IPS-20b (cell line): ENCODE results near the gene ZNF888.
"Not testable (repeated sequence)": the region's sequence is repeated elsewhere in the genome, so short reads cannot be mapped to it uniquely, and the experiment has no call there.

Experiments
- H3K27ac ChIP-seq: one replicate; pipeline ENCODE4 v1.5.1; 2013; ENCODE audit warnings: low read length
- H3K27me3 ChIP-seq: 2 replicates; pipeline ENCODE4 v1.6.1; 2013; ENCODE audit warnings: mild to moderate bottlenecking, low read length, inconsistent platforms; ENCODE audit not compliant: insufficient read depth
- H3K36me3 ChIP-seq: 2 replicates; pipeline ENCODE4 v1.6.1; 2013; ENCODE audit warnings: low read depth, mild to moderate bottlenecking, inconsistent platforms, low read length, moderate library complexity; ENCODE audit not compliant: insufficient read depth
- H3K4me1 ChIP-seq: 2 replicates; pipeline ENCODE4 v1.6.1; 2013; ENCODE audit warnings: mild to moderate bottlenecking, control low read depth, inconsistent platforms, low read length, moderate library complexity; ENCODE audit not compliant: insufficient read depth
- H3K4me3 ChIP-seq: 2 replicates; pipeline ENCODE4 v1.5.1; 2013; ENCODE audit warnings: mild to moderate bottlenecking, low read length, inconsistent platforms
- H3K9ac ChIP-seq: 2 replicates; pipeline ENCODE4 v1.6.1; 2013; ENCODE audit warnings: low read depth, mild to moderate bottlenecking, inconsistent platforms, low read length, moderate library complexity
- H3K9me3 ChIP-seq: 2 replicates; pipeline ENCODE4 v1.6.1; 2013; ENCODE audit warnings: mild to moderate bottlenecking, low read depth, low read length, inconsistent platforms; ENCODE audit not compliant: insufficient read depth

Gene ZNF888

DNA sequence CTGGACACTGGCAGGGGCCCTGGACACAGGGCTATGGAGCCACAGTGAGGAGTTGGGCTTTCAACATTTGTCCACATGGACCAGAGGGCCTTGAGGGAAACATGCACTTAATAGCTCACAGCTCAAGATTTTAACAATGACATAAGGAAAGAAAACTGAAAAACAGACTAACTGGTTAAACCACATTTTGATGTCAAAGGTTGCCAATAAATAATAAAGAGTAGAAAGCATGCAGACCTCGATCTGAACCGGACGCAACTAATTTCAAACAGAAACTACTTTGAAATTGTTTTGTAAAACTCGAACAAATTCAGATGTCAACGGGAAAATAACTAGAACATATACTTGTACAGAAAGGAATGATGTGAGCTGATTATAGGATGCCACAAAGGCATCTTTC, 15.5 kb upstream of the ZNF888 start:
- Histone ChIP-seq H3K9me3 (no peaks in the 10 kb centered on the region), H3K27ac (no peak overlapping the region), H3K27me3 (no peaks in the 10 kb centered on the region)

DNA sequence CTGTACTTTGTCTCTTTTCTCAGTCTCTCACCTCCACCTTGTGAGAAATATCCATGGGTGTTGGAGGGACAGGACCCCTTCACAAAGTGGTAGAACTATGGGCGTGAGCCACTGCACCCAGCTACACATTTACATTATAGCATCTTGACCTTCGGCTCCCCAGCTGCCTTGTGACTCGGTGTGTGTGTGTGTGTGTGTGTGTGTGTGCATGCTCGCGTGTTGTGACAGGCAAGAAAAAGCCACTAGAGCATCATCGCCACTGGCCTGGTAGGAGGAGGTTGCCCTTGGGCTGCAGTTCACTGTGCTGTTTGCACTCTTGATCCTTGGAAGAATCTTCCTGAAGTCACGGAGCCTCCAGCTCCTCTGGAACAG, 13.7 kb upstream of the ZNF888 start:
- Histone ChIP-seq H3K27me3 (no peaks in the 10 kb centered on the region), H3K4me3 (no peak overlapping the region), H3K9me3 (no peaks in the 10 kb centered on the region), H3K36me3 (0 out of 2 replicates have a peak, but pooled peaks cover 17% of the 10 kb centered on the region), H3K27ac (no peak overlapping the region), H3K9ac (no peak overlapping the region), H3K4me1 (no peaks in the 10 kb centered on the region)

More for the DNA sequence above, 15.5 kb upstream of the ZNF888 start:
- H3K36me3 ChIP-seq: 0 out of 2 replicates have a peak, but pooled peaks cover 17% of the 10 kb centered on the region
- peaks cover 4% of the 10 kb centered on the region; the same call in 1 of the 2 replicates for H3K4me1 ChIP-seq
- H3K9ac ChIP-seq: no peak overlapping the region
- no peak overlapping the region for H3K4me3 ChIP-seq

DNA sequence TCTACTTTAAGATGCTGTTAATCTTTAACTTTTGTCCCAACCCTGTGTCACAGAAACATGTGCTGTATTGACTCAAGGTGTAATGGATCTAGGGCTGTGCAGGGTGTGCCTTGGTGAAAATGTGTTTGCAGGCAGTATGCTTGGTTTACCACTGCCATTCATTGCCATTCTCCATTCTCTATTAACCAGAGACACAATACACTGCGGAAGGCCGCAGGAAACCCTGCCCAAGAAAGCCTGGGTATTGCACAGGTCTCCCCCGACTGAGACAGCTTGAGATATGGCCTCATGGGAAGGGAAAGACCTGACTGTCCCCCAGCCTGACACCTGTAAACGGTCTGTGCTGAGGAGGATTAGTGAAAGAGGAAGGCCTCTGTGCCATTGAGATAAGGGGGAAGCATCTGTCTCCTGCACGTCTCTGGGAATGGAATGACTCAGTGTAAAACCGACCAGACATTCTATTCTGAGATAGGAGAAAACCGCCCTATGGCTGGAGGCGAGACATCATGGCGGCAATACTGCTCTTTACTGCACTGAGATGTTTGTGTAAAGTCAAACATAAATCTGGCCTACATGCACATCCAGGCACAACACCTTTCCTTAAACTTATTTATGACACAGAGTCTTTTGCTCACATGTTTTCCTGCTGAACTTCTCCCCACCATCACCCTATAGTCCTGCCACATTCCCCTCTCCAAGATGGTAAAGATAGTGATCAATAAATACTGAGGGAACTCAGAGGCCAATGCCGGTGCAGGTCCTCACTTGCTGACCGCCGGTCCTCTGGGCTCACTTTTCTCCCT, 13.1 kb upstream of the ZNF888 start:
- 0 out of 2 replicates have a peak, but pooled peaks cover 17% of the 10 kb centered on the region for H3K36me3 ChIP-seq
- no peaks in the 10 kb centered on the region for H3K9me3 ChIP-seq
- H3K27ac ChIP-seq: no peak overlapping the region
- no peak overlapping the region for H3K9ac ChIP-seq
- H3K4me1 ChIP-seq: no peaks in the 10 kb centered on the region
- no peak overlapping the region for H3K4me3 ChIP-seq
- H3K27me3 ChIP-seq: no peaks in the 10 kb centered on the region

DNA sequence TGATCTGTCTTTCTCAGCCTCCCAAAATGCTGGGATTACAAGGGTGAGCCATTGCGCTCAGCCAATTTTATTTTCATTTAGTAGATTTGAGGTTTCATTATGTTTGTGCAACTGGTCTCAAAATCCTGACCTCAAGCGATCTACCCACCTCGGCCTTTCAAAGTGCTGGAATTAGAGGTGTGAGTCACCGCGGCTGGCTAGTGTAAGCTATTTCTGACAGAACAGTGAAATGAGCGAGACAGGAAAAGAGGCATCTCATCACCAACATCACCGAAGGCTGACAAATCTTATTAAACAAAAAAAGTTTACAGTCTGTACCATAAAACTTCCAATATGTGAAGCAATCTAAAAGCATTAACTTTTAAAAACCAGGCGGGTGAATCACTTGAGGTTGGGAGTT, 12.2 kb upstream of the ZNF888 start:
- Histone ChIP-seq H3K4me3 (no peak overlapping the region), H3K4me1 (no peaks in the 10 kb centered on the region), H3K36me3 (0 out of 2 replicates have a peak, but pooled peaks cover 17% of the 10 kb centered on the region), H3K9ac (no peak overlapping the region), H3K27ac (no peak overlapping the region), H3K9me3 (no peaks in the 10 kb centered on the region), H3K27me3 (no peaks in the 10 kb centered on the region)

DNA sequence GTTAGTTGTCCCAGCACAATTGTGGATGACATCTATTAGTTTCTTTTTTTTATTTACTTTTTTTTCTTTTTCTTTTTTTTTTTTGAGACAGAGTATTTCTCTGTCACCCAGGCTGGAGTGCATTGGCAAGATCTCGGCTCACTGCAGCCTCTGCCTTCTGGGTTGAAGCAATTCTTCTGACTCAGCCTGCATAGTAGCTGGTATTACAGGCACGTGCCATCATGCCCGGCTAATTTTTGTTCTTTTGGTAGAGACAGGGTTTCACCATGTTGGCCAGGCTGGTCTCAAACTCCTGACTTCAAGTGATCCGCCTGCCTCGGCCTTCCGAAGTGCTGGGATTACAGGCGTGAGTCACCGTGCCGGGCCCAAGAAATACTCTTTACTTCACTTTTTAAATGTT, 1.4 kb upstream of the ZNF888 start:
- H3K4me3 ChIP-seq: not testable (repeated sequence)

DNA sequence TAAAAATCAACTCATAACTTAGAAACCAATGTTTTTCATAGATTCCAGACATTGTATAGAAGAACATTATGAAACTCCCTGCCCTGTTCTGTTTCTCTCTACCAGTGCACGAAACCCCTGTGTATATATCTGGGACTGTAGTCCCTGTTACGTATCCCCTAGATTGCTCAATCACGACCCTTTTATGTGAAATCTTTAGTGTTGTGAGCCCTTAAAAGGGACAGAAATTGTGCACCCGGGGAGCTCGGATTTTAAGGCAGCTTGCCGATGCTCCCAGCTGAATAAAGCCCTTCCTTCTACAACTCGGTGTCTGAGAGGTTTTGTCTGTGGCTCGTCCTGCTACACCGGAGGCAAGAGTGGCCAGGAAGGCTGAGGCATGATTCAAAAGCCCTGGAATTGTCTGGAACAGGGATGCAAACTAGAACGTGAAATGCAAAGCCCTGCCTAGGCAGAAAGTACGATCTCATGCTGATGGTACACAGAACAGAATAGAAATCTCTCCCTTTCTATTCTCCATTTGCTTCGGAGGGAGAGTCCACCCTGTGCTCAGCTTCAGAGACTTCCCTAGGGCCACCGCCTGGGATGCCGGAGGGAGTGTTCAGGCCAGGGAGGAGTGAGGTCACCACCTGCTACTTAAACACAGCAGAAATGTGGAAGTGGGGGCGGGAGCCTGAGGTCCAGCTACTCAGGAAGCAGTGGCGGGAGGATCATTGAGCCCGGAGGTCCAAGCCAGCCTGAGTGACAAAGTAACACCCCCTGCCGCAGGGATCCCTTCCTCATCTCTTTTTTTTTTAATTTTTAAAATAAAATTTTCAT, 758 bp upstream of the ZNF888 start:
- no peaks in the 10 kb centered on the region; the same call in 1 of the 2 replicates for H3K4me1 ChIP-seq
- H3K4me3 ChIP-seq: peak overlapping the region; percentile 94
- no peaks in the 10 kb centered on the region for H3K27me3 ChIP-seq
- H3K9ac ChIP-seq: no peak overlapping the region
- peaks cover 15% of the 10 kb centered on the region for H3K36me3 ChIP-seq
- H3K27ac ChIP-seq: no peak overlapping the region
- H3K9me3 ChIP-seq: no peaks in the 10 kb centered on the region

More for the DNA sequence above, 1.4 kb upstream of the ZNF888 start:
- H3K9ac ChIP-seq, H3K9me3 ChIP-seq, H3K27ac ChIP-seq, H3K27me3 ChIP-seq, H3K4me1 ChIP-seq: not testable (repeated sequence)
- peaks cover 21% of the 10 kb centered on the region for H3K36me3 ChIP-seq

DNA sequence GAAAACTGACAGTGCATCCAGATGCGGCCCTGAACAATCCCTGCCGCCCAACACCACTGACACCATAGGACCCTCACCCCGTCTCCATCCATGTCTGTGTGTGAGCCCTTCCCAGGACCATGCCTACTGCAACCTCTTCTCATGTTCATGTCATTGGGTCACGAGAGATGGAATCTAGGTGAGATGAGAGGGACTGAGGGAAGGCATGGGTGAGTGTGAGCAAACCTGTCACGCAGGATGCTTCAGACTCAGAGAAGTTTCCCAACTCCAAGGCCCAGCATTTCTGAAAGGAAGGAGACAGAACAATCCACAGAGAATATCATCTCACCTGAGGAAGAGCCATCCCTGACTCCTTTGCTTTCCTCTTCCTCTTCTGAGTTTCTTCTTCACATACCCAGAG, 5.7 kb downstream of the ZNF888 start:
- H3K27ac ChIP-seq: no peak overlapping the region
- H3K4me1 ChIP-seq: no peaks in the 10 kb centered on the region
- H3K36me3 ChIP-seq: peaks cover 11% of the 10 kb centered on the region
- H3K9me3 ChIP-seq: no peaks in the 10 kb centered on the region
- H3K4me3 ChIP-seq: no peak overlapping the region
- no peak overlapping the region for H3K9ac ChIP-seq
- no peaks in the 10 kb centered on the region for H3K27me3 ChIP-seq

DNA sequence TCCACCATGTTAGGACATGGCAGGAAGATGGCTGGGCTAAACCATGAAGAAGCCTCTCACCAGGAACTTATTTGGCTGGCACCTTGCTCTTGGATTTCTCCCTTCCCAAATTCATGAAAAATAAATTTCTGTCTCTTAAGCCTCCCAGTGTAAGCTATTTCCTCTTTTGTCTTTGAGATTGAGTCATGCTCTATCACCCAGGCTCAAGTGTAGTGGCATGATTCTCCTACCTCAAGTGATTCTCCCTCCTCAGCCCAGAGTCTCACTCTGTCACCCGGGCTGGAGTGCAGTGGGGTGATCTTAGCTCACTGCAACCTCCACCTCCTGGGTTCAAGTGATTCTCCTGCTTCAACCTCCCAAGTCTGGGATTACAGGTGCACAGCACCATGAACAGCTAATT, 12.6 kb downstream of the ZNF888 start:
- no peak overlapping the region for H3K9ac ChIP-seq
- H3K4me3 ChIP-seq: no peak overlapping the region
- no peaks in the 10 kb centered on the region for H3K27me3 ChIP-seq
- H3K9me3 ChIP-seq: no peaks in the 10 kb centered on the region
- H3K36me3 ChIP-seq: peaks cover 33% of the 10 kb centered on the region
- H3K4me1 ChIP-seq: no peaks in the 10 kb centered on the region
- no peak overlapping the region for H3K27ac ChIP-seq

DNA sequence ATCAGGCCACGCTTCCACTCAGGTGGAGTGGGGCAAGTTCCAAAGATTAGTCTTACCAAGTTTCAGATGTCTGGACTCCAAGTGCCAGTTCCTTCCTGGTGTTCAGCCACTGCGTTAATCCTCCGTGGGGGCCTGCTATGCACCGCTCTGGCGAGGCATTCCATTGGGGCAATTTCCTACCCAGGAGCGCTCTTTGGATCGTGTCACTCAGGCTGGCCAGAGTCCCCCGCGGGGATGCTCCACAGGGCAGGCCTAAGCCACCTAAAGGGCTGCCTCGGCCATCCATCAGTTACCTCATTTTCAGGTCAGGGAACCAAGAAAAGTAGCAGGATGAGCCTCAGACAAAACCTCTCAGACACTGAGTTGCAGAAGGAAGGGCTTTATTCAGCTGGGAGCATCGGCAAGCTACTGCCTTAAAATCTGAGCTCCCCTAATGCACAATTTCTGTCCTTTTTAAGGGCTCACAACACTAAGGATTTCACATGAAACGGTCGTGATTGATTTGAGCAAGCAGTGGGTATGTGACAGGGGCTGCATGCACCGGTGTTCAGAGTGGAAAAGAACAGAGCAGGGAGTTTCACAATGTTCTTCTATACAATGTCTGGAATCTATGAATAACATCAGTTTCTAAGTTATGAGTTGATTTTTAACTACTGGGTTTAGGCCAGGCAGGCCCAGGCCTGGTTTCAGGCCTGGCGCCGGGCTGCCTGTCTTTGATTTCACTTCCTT, 19.0 kb downstream of the ZNF888 start:
- H3K9ac ChIP-seq, H3K4me3 ChIP-seq, H3K9me3 ChIP-seq, H3K27ac ChIP-seq, H3K4me1 ChIP-seq, H3K27me3 ChIP-seq: not testable (repeated sequence)
- peaks cover 26% of the 10 kb centered on the region for H3K36me3 ChIP-seq

DNA sequence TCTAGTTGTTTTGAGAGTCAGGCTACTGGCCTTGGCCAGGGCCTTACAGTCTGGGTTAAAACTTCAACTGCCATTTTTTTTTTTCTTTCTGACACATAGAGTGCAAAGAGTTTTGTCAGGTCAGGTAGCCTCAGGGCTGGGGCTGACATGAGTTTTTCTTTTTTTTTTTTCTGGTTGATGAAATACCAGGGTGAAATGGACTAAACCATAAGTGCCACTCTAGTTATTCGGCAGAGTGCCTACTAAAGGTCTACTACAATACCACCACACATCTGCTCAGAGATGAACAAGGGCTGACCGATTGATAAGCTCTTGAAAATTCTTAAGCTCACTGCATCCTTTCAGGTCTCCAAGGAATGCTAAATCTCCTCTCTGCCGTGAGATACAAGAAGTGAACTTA, 21.4 kb downstream of the ZNF888 start:
- no peak overlapping the region for H3K9ac ChIP-seq
- H3K27ac ChIP-seq: no peak overlapping the region
- H3K9me3 ChIP-seq: no peaks in the 10 kb centered on the region
- H3K4me3 ChIP-seq: no peak overlapping the region
- peaks cover 8% of the 10 kb centered on the region; the same call in 1 of the 2 replicates for H3K4me1 ChIP-seq
- peaks cover 12% of the 10 kb centered on the region for H3K36me3 ChIP-seq
- no peaks in the 10 kb centered on the region for H3K27me3 ChIP-seq

DNA sequence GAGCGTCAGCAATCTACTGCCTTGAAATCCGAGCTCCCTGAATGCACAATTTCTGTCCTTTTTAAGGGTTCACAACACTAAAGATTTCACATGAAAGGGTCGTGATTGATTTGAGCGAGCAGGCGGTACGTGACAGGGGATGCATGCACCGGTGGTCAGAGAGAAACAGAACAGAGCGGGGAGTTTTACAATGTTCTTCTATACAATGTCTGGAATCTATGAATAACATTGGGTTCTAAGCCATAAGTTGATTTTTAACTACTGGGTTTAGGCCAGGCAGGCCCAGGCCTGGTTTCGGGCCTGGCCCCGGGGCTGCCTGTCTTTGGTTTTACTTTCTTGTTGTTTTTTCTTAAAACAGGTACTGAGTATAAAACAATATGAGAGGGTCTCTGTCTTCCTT, 24.6 kb downstream of the ZNF888 start:
- peaks cover 16% of the 10 kb centered on the region for H3K36me3 ChIP-seq
- H3K4me3 ChIP-seq: peak overlapping the region; percentile 100; the same call in 1 of the 2 replicates
- not testable (repeated sequence) for H3K4me1 ChIP-seq, H3K27me3 ChIP-seq, H3K27ac ChIP-seq, H3K9me3 ChIP-seq
- H3K9ac ChIP-seq: peak overlapping the region; percentile 79; the same call in 1 of the 2 replicates
